ENCODE results near the gene NLRP7.
"Not testable (repeated sequence)": the region's sequence is repeated elsewhere in the genome, so short reads cannot be mapped to it uniquely, and the experiment has no call there.

Gene NLRP7

DNA sequence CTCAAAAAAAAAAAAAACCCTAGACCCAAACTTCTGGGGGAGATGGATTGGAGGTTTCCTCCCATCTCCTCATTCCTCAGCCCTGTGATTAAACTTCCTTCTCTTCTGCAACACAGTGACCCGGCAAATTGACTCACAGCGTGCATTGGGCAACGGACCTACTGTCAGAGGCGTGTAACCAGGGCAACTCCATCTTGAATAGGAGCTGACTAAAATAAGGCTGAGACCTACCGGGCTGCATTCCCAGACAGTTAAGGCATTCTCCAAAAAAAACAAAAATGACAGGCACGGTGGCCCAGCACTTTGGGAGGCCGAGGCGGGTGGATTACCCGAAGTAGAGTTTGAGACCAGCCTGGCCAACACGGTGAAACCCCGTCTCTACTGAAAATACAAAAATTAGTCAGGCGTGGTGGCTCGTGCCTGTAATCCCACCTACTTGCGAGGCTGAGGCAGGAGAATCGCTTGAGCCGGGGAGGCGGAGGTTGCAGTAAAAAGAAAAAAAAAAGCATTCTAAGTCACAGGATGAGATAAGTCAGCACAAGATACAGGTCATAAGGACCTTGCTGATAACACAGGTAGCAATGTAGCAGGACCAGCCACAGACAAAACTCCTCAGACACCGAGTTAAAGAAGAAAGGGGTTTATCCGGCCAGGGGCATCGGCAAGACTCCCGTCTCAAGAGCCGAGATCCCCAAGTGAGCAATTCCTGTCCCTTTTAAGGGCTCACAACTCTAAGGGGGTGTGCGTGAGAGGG is 5.4 kb upstream of the NLRP7 start:
- Histone ChIP-seq H2BK120ac (ENCODE audit: low read depth, low read length) (no peak overlapping the region), H2BK5ac (ENCODE audit: low read depth, low read length, poor library complexity, severe bottlenecking) (no peak overlapping the region), H3K36me3 (ENCODE audit: control insufficient read depth in 1 of 2, insufficient read depth in 2 of 2, low read depth in 1 of 2, low read length in 2 of 2) (no peaks in the 10 kb centered on the region), H3K4me2 (ENCODE audit: low read length, poor library complexity, severe bottlenecking) (no peak overlapping the region), H3K4me1 (ENCODE audit: control insufficient read depth, insufficient read depth, low read depth, low read length) (no peaks in the 10 kb centered on the region), H3K23ac (ENCODE audit: low read length in 2 of 2) (no peak overlapping the region), H3K4me3 (ENCODE audit: insufficient read depth in 1 of 2, low read depth in 1 of 2, low read length in 2 of 2) (no peak overlapping the region), H3K79me1 (replicated peaks; ENCODE audit: low read length, poor library complexity, severe bottlenecking) (no peaks in the 10 kb centered on the region), H3K14ac (ENCODE audit: low read length in 2 of 2) (no peak overlapping the region), H2BK12ac (ENCODE audit: low read length in 2 of 2) (no peak overlapping the region), H3K9me3 (ENCODE audit: control insufficient read depth, low read length) (no peaks in the 10 kb centered on the region), H3K18ac (ENCODE audit: low read depth in 1 of 2, low read length in 2 of 2) (no peak overlapping the region), H4K8ac (ENCODE audit: low read length) (no peak overlapping the region), H3K4ac (ENCODE audit: low read depth in 1 of 2, low read length in 2 of 2) (no peak overlapping the region), H4K91ac (ENCODE audit: low read length) (no peak overlapping the region), H3K27me3 (ENCODE audit: control insufficient read depth in 1 of 2, insufficient read depth in 1 of 2, low read length in 2 of 2) (no peaks in the 10 kb centered on the region), H3K9ac (ENCODE audit: low read length) (no peak overlapping the region), H3K27ac (ENCODE audit: low read length, poor library complexity, severe bottlenecking) (no peak overlapping the region), H2BK15ac (ENCODE audit: low read depth, poor library complexity, severe bottlenecking) (no peak overlapping the region), H2AK5ac (ENCODE audit: low read length, severe bottlenecking) (no peak overlapping the region), H2AFZ (ENCODE audit: low read depth, low read length) (no peak overlapping the region)
- WGBS: 89% methylated on average over 23 of the region's 23 CpGs
- DNase-seq: no peak

DNA sequence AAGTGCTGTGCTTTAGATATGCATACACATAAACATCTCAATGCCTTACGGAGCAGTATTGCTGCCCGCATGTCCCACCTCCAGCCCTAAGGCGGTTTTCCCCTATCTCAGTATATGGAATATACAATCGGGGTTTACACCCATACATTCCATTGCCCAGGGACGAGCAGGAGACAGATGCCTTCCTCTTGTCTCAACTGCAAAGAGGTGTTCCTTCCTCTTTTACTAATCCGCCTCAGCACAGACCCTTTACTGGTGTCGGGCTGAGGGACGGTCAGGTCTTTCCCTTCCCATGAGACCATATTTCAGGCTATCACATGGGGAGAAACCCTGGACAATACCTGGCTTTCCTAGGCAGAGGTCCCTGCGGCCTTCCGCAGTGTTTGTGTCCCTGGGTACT is 3.2 kb upstream of the NLRP7 start:
- H3K4me3 ChIP-seq (ENCODE audit: insufficient read depth in 1 of 2, low read depth in 1 of 2, low read length in 2 of 2); H2BK120ac ChIP-seq (ENCODE audit: low read depth, low read length); H3K9ac ChIP-seq (ENCODE audit: low read length); DNase-seq; H2BK15ac ChIP-seq (ENCODE audit: low read depth, poor library complexity, severe bottlenecking); H3K79me1 ChIP-seq (replicated peaks; ENCODE audit: low read length, poor library complexity, severe bottlenecking); H2AFZ ChIP-seq (ENCODE audit: low read depth, low read length); H3K4me2 ChIP-seq (ENCODE audit: low read length, poor library complexity, severe bottlenecking); H4K91ac ChIP-seq (ENCODE audit: low read length); H3K27me3 ChIP-seq (ENCODE audit: control insufficient read depth in 1 of 2, insufficient read depth in 1 of 2, low read length in 2 of 2); H4K8ac ChIP-seq (ENCODE audit: low read length); H2BK5ac ChIP-seq (ENCODE audit: low read depth, low read length, poor library complexity, severe bottlenecking); H3K36me3 ChIP-seq (ENCODE audit: control insufficient read depth in 1 of 2, insufficient read depth in 2 of 2, low read depth in 1 of 2, low read length in 2 of 2); H3K27ac ChIP-seq (ENCODE audit: low read length, poor library complexity, severe bottlenecking); H2AK5ac ChIP-seq (ENCODE audit: low read length, severe bottlenecking); H3K14ac ChIP-seq (ENCODE audit: low read length in 2 of 2); H3K23ac ChIP-seq (ENCODE audit: low read length in 2 of 2); H3K9me3 ChIP-seq (ENCODE audit: control insufficient read depth, low read length); H3K4ac ChIP-seq (ENCODE audit: low read depth in 1 of 2, low read length in 2 of 2); H3K18ac ChIP-seq (ENCODE audit: low read depth in 1 of 2, low read length in 2 of 2); H2BK12ac ChIP-seq (ENCODE audit: low read length in 2 of 2); H3K4me1 ChIP-seq (ENCODE audit: control insufficient read depth, insufficient read depth, low read depth, low read length): not testable (repeated sequence)
- WGBS: 54% methylated on average over 8 of the region's 10 CpGs

- Histone ChIP-seq H3K27me3 (ENCODE audit: control insufficient read depth in 1 of 2, insufficient read depth in 1 of 2, low read length in 2 of 2) (no peaks in the 10 kb centered on the region), H3K4me1 (ENCODE audit: control insufficient read depth, insufficient read depth, low read depth, low read length) (no peaks in the 10 kb centered on the region), H2AK5ac (ENCODE audit: low read length, severe bottlenecking) (no peak overlapping the region), H3K4me2 (ENCODE audit: low read length, poor library complexity, severe bottlenecking) (no peak overlapping the region), H3K18ac (ENCODE audit: low read depth in 1 of 2, low read length in 2 of 2) (no peak overlapping the region), H2BK120ac (ENCODE audit: low read depth, low read length) (no peak overlapping the region), H2BK5ac (ENCODE audit: low read depth, low read length, poor library complexity, severe bottlenecking) (no peak overlapping the region), H3K36me3 (ENCODE audit: control insufficient read depth in 1 of 2, insufficient read depth in 2 of 2, low read depth in 1 of 2, low read length in 2 of 2) (no peaks in the 10 kb centered on the region), H3K27ac (ENCODE audit: low read length, poor library complexity, severe bottlenecking) (no peak overlapping the region), H3K4ac (ENCODE audit: low read depth in 1 of 2, low read length in 2 of 2) (no peak overlapping the region), H4K8ac (ENCODE audit: low read length) (no peak overlapping the region), H2AFZ (ENCODE audit: low read depth, low read length) (no peak overlapping the region), H3K9ac (ENCODE audit: low read length) (no peak overlapping the region), H3K23ac (ENCODE audit: low read length in 2 of 2) (no peak overlapping the region), H3K79me1 (replicated peaks; ENCODE audit: low read length, poor library complexity, severe bottlenecking) (no peaks in the 10 kb centered on the region), H3K14ac (ENCODE audit: low read length in 2 of 2) (no peak overlapping the region), H3K4me3 (ENCODE audit: insufficient read depth in 1 of 2, low read depth in 1 of 2, low read length in 2 of 2) (no peak overlapping the region), H4K91ac (ENCODE audit: low read length) (no peak overlapping the region), H2BK12ac (ENCODE audit: low read length in 2 of 2) (no peak overlapping the region), H2BK15ac (ENCODE audit: low read depth, poor library complexity, severe bottlenecking) (no peak overlapping the region), H3K9me3 (ENCODE audit: control insufficient read depth, low read length) (no peaks in the 10 kb centered on the region)
- WGBS: 69% methylated on average over 2 of the region's 2 CpGs
- DNase-seq: no peak
Measured at GRCh38 chr19:54949412-54949811, 2.1 kb upstream of the NLRP7 start.

DNA sequence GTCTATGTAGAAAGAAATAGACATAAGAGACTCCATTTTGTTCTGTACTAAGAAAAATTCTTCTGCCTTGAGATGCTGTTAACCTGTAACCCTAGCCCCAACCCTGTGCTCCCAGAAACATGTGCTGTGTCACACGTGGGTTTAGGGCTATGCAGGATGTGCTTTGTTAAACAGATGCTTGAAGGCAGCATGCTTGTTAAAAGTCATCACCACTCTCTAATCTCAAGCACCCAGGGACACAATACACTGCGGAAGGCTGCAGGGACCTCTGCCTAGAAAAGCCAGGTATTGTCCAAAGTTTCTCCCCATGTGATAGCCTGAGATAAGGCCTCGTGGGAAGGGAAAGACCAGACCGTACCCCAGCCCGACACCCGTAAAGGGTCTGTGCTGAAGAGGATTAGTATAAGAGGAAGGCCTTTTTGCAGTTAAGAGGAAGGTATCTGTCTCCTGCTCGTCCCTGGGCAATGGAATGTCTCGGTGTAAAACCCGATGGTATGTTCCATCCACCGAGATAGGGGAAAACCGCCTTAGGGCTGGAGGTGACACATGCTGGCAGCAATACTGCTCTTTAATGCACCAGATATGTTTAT is 3.5 kb downstream of the NLRP7 start:
- 69% methylated on average over 11 of the region's 11 CpGs for WGBS
- H2BK15ac ChIP-seq (ENCODE audit: low read depth, poor library complexity, severe bottlenecking); H2BK120ac ChIP-seq (ENCODE audit: low read depth, low read length); H3K4me1 ChIP-seq (ENCODE audit: control insufficient read depth, insufficient read depth, low read depth, low read length); H3K18ac ChIP-seq (ENCODE audit: low read depth in 1 of 2, low read length in 2 of 2); H4K8ac ChIP-seq (ENCODE audit: low read length); DNase-seq; H3K4ac ChIP-seq (ENCODE audit: low read depth in 1 of 2, low read length in 2 of 2); H3K79me1 ChIP-seq (replicated peaks; ENCODE audit: low read length, poor library complexity, severe bottlenecking); H2BK5ac ChIP-seq (ENCODE audit: low read depth, low read length, poor library complexity, severe bottlenecking); H3K9ac ChIP-seq (ENCODE audit: low read length); H3K36me3 ChIP-seq (ENCODE audit: control insufficient read depth in 1 of 2, insufficient read depth in 2 of 2, low read depth in 1 of 2, low read length in 2 of 2); H2BK12ac ChIP-seq (ENCODE audit: low read length in 2 of 2); H3K27ac ChIP-seq (ENCODE audit: low read length, poor library complexity, severe bottlenecking); H3K4me2 ChIP-seq (ENCODE audit: low read length, poor library complexity, severe bottlenecking); H3K27me3 ChIP-seq (ENCODE audit: control insufficient read depth in 1 of 2, insufficient read depth in 1 of 2, low read length in 2 of 2); H3K4me3 ChIP-seq (ENCODE audit: insufficient read depth in 1 of 2, low read depth in 1 of 2, low read length in 2 of 2); H3K23ac ChIP-seq (ENCODE audit: low read length in 2 of 2); H3K14ac ChIP-seq (ENCODE audit: low read length in 2 of 2); H2AFZ ChIP-seq (ENCODE audit: low read depth, low read length); H2AK5ac ChIP-seq (ENCODE audit: low read length, severe bottlenecking); H4K91ac ChIP-seq (ENCODE audit: low read length); H3K9me3 ChIP-seq (ENCODE audit: control insufficient read depth, low read length): not testable (repeated sequence)
